ENCODE results near the gene GALNT2. TPM values are rescaled to one million over a fixed set of nuclear protein-coding genes. Genes with fewer than 3 reads are reported as not detected.

Gene GALNT2
- total and polyA plus RNA-seq, 9 donors, result 38.6 to 142 (median 83.7) TPM

GRCh38 chr1:230123280-230124185, 56.5 kb downstream of the GALNT2 start:
- H3K27ac ChIP-seq, result no peak overlapping the region
- 87 to 91% (median 88%) methylated on average over 13 of the region's 13 CpGs for WGBS, 3 donors
- H3K4me1 ChIP-seq (ENCODE audit: insufficient read depth), result peaks cover 8% of the 10 kb centered on the region
- intact Hi-C loops (cut with DNase I), result no loop called here
- H3K36me3 ChIP-seq, result no peaks in the 10 kb centered on the region
- no peak overlapping the region for H3K4me3 ChIP-seq
- TF ChIP-seq POLR2A (IDR thresholded peaks at IDR 0.05) (no peak), EP300 (IDR thresholded peaks at IDR 0.05) (no peak), CTCF (IDR thresholded peaks at IDR 0.05) (no peak)
- H3K27me3 ChIP-seq, result no peaks in the 10 kb centered on the region
- no peaks in the 10 kb centered on the region for H3K9me3 ChIP-seq
- no peak for DNase-seq

DNA sequence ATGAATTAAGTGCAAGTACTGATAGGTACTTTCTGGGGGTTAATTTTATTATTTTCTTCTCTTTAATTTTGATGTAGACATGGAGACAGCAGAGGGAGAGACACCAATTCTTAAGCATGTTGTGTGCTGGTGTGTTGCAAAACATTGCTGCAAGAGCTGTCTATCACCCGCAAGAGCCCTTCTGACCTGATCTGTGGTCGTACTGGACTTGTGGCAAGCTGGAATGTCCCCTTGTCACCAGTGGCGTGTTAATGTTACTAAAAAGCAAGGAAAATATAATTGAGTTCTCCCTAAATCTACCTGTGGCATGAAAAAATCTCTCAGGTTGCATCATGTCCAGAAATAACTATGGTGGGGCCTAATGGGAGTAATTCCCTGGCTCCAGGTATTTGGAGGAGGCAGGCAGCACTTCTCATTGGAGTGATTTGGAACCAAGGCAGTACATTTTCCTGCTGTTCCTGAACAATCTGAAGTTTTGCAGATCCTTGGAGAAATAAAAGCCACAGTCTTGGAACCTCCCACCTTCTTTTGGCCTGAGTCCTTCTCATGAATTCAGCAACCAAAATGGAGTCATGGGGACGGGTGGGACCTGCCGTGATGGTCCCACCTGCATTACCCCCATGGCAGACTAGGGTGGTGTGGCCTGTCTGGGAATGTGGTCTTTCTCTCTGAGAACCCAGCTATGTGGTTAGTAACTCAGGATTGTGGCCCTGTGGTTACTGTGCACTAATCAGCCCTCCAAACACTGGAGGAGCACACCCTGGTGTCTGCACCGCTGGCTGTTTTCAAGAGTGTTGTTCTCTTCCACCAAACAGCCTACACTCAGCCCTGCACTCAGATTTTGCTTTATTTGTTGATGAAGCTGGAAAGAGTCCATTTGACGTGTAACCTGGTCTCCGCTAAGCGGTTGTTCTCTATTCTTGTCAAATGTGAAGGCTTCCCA, 57.4 kb downstream of the GALNT2 start:
- DNase-seq, result no peak
- Histone ChIP-seq H3K27me3 (no peaks in the 10 kb centered on the region), H3K9me3 (no peaks in the 10 kb centered on the region), H3K27ac (no peak overlapping the region), H3K36me3 (no peaks in the 10 kb centered on the region), H3K4me1 (ENCODE audit: insufficient read depth) (peaks cover 11% of the 10 kb centered on the region), H3K4me3 (no peak overlapping the region)
- intact Hi-C loops (cut with DNase I), result no loop called here
- TF ChIP-seq CTCF (IDR thresholded peaks at IDR 0.05) (no peak), EP300 (IDR thresholded peaks at IDR 0.05) (no peak), POLR2A (IDR thresholded peaks at IDR 0.05) (no peak)
- WGBS, 3 donors, result 87 to 89% (median 89%) methylated on average over 9 of the region's 9 CpGs

DNA sequence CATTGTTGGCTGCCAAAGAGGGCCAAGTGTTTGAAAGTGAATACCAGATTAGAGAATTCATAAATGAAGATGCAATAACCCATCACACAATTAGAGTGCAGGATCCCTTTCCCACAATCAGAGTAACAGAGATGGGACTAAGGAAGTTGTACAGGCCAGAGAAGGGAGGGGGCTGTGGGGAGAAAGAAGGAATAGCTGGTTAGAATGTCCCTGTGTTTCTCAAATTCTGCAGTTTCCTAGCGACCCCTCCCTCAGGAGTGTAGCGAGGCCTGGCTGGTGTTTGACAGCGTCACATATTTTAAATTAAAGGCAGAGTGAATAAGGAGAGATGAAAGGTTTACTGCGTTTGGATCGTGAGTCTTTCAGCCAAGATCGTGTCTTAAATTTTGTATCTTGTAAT, 58.1 kb downstream of the GALNT2 start:
- Histone ChIP-seq H3K4me1 (ENCODE audit: insufficient read depth) (peaks cover 15% of the 10 kb centered on the region), H3K27ac (no peak overlapping the region), H3K27me3 (no peaks in the 10 kb centered on the region), H3K36me3 (no peaks in the 10 kb centered on the region), H3K9me3 (no peaks in the 10 kb centered on the region), H3K4me3 (no peak overlapping the region)
- no peak for DNase-seq
- intact Hi-C loops (cut with DNase I), result no loop called here
- WGBS, 3 donors, result 79 to 92% (median 89%) methylated on average over 6 of the region's 6 CpGs
- no peak for TF ChIP-seq EP300 (IDR thresholded peaks at IDR 0.05)
- no peak for TF ChIP-seq CTCF (IDR thresholded peaks at IDR 0.05)
- no peak for TF ChIP-seq POLR2A (IDR thresholded peaks at IDR 0.05)

- Histone ChIP-seq H3K36me3 (no peaks in the 10 kb centered on the region), H3K9me3 (no peaks in the 10 kb centered on the region), H3K4me1 (ENCODE audit: insufficient read depth) (peaks cover 21% of the 10 kb centered on the region), H3K4me3 (no peak overlapping the region), H3K27ac (no peak overlapping the region), H3K27me3 (no peaks in the 10 kb centered on the region)
- TF ChIP-seq EP300 (IDR thresholded peaks at IDR 0.05) (no peak), CTCF (IDR thresholded peaks at IDR 0.05) (no peak), POLR2A (IDR thresholded peaks at IDR 0.05) (no peak)
- intact Hi-C loops (cut with DNase I), result no loop called here
- no peak for DNase-seq
- 82 to 92% (median 88%) methylated on average over 10 of the region's 10 CpGs for WGBS, 3 donors
Observed at GRCh38 chr1:230125640-230126528, 58.8 kb downstream of the GALNT2 start.

All from ovary (tissue), 9 donors.